ENCODE measurements around the gene EVC2. TPM values are rescaled to one million over a fixed set of nuclear protein-coding genes. Genes with fewer than 3 reads are reported as not detected.
A peak's percentile ranks its signal among the peaks of the same experiment; 100 is the strongest.

EVC2 gene
- total and polyA plus RNA-seq, 2 experiments from 2014 or later, result 4.3 to 8.1 TPM

DNA sequence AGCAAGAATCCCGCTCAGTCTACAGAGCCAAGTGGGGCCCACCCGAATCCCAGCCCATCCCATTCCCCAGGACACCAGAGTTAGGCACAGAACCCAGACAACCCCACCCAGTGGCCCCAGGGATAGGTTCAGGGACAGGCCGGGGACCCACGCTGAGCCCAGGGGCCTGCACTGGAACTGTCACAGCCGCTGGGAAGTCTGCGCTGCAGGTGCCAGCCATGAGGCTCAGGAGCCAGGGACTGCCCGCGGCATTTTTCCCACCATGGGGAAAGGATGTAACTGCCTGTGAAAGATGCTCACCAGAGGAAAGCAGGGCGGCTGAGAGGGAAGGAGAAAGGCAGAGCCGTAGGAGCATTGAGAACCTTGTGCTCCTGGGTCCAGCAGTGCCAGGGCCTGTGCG is 12.0 kb downstream of the EVC2 start:
- Histone ChIP-seq H3K79me2 (ENCODE audit: insufficient read depth) (no peaks in the 10 kb centered on the region; the same call in 1 of the 2 replicates), H3K9me2 (ENCODE audit: insufficient read depth) (no peaks in the 10 kb centered on the region), H3K4me3 (no peak overlapping the region), H3K9me3 (ENCODE audit: low read depth) (no peaks in the 10 kb centered on the region), H3K27me3 (replicated peaks; ENCODE audit: insufficient read depth) (no peaks in the 10 kb centered on the region), H3K36me3 (ENCODE audit: low read depth) (peaks cover 14% of the 10 kb centered on the region; the same call in 1 of the 2 replicates), H3K9ac (no peak overlapping the region), H3K27ac (no peak overlapping the region), H3F3A (ENCODE audit: insufficient read depth) (no peaks in the 10 kb centered on the region; the same call in 1 of the 2 replicates), H3K4me1 (ENCODE audit: insufficient read depth) (no peaks in the 10 kb centered on the region), H3K4me2 (ENCODE audit: unreplicated experiment) (no peak overlapping the region), H4K20me1 (ENCODE audit: insufficient read depth) (no peaks in the 10 kb centered on the region), H2AFZ (no peak overlapping the region)
- WGBS, 2 experiments (ENCODE audit: low coverage in 1 of 2, low lambda C conversion rate in 2 of 2, missing lambda C conversion rate in 2 of 2), result 96% methylated on average over 11 of the region's 11 CpGs
- no peak for DNase-seq
- TF ChIP-seq EZH2phosphoT487 (IDR thresholded peaks at IDR 0.05; ENCODE audit: insufficient read depth, low read depth) (no peak), EZH2 (IDR thresholded peaks at IDR 0.05; ENCODE audit: insufficient read depth, poor library complexity, severe bottlenecking) (no peak)
- in situ Hi-C loops (cut with MboI), result no loop called here

DNA sequence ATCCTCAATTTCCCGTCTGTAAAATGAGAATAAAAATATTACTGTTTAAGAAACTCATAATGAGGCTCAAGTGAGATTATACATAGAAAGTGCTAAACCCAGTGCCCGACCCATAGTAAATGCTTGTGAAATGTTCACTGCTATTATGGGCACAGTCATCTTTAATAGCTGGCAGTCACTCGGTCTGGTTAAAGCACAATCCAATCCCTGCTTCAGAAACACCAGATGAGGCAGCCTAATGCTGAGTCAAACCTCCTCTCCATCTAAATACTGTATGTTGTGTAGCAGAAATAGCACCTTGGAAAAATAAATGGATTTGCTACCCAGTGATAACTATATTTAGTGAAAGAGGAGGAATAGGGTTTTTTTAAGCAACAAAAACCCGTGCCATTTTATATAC is 14.5 kb downstream of the EVC2 start:
- Histone ChIP-seq H3K27ac (no peak overlapping the region), H3K4me1 (ENCODE audit: insufficient read depth) (no peaks in the 10 kb centered on the region), H3K9ac (no peak overlapping the region), H4K20me1 (ENCODE audit: insufficient read depth) (no peaks in the 10 kb centered on the region), H3K79me2 (ENCODE audit: insufficient read depth) (no peaks in the 10 kb centered on the region), H3K27me3 (replicated peaks; ENCODE audit: insufficient read depth) (no peaks in the 10 kb centered on the region), H3K9me2 (ENCODE audit: insufficient read depth) (no peaks in the 10 kb centered on the region), H3K4me2 (ENCODE audit: unreplicated experiment) (no peak overlapping the region), H3K4me3 (no peak overlapping the region), H3F3A (ENCODE audit: insufficient read depth) (no peaks in the 10 kb centered on the region; the same call in 1 of the 2 replicates), H3K36me3 (ENCODE audit: low read depth) (peaks cover 23% of the 10 kb centered on the region), H3K9me3 (ENCODE audit: low read depth) (no peaks in the 10 kb centered on the region), H2AFZ (no peak overlapping the region)
- in situ Hi-C loops (cut with MboI), result no loop called here
- WGBS, 2 experiments (ENCODE audit: low coverage in 1 of 2, low lambda C conversion rate in 2 of 2, missing lambda C conversion rate in 2 of 2), result 65% methylated on average over 4 of the region's 4 CpGs
- DNase-seq, result peak; percentile 56
- no peak for TF ChIP-seq EZH2 (IDR thresholded peaks at IDR 0.05; ENCODE audit: insufficient read depth, poor library complexity, severe bottlenecking)
- no peak for TF ChIP-seq EZH2phosphoT487 (IDR thresholded peaks at IDR 0.05; ENCODE audit: insufficient read depth, low read depth)

DNA sequence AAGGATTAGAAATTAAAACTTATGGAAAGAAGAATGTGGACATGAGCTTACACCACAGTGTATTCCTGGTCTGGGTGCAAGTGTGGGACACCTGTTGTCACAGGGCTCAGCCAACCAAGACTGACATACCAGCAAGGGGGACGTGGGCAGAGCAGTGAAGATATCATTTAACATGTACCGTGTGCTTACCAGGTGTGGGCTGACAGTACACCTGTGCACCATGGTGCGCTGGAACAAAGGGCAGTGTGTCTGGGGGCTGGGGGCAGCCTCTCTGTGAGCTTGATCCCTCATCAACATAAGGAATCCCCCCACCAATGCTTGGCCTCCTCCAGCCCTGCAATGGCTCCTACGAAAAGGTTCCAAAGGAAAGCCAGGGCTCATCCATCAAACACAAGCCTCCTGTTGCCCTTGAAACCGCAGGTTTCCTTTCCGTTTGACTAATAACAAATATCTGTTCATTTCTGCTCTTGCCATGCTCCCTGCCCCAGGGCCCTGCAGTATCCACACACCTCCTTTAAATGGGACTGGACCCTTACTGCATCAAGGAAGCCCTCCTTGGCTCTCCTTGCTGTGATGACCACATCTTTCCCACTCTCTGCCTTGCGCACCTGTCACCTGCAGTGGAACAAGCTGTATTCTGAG is 16.7 kb downstream of the EVC2 start:
- Histone ChIP-seq H3K9ac (no peak overlapping the region), H3K27me3 (replicated peaks; ENCODE audit: insufficient read depth) (no peaks in the 10 kb centered on the region), H3F3A (ENCODE audit: insufficient read depth) (no peaks in the 10 kb centered on the region; the same call in 1 of the 2 replicates), H3K27ac (no peak overlapping the region), H3K9me3 (ENCODE audit: low read depth) (no peaks in the 10 kb centered on the region), H2AFZ (no peak overlapping the region), H3K9me2 (ENCODE audit: insufficient read depth) (no peaks in the 10 kb centered on the region), H3K4me1 (ENCODE audit: insufficient read depth) (no peaks in the 10 kb centered on the region), H3K4me3 (no peak overlapping the region), H4K20me1 (ENCODE audit: insufficient read depth) (no peaks in the 10 kb centered on the region), H3K4me2 (ENCODE audit: unreplicated experiment) (no peak overlapping the region), H3K79me2 (ENCODE audit: insufficient read depth) (no peaks in the 10 kb centered on the region), H3K36me3 (ENCODE audit: low read depth) (peaks cover 23% of the 10 kb centered on the region)
- no peak for TF ChIP-seq EZH2 (IDR thresholded peaks at IDR 0.05; ENCODE audit: insufficient read depth, poor library complexity, severe bottlenecking)
- in situ Hi-C loops (cut with MboI), result no loop called here
- 81 to 90% methylated on average over 7 of the region's 7 CpGs for WGBS, 2 experiments (ENCODE audit: low coverage in 1 of 2, low lambda C conversion rate in 2 of 2, missing lambda C conversion rate in 2 of 2)
- DNase-seq, result no peak

DNA sequence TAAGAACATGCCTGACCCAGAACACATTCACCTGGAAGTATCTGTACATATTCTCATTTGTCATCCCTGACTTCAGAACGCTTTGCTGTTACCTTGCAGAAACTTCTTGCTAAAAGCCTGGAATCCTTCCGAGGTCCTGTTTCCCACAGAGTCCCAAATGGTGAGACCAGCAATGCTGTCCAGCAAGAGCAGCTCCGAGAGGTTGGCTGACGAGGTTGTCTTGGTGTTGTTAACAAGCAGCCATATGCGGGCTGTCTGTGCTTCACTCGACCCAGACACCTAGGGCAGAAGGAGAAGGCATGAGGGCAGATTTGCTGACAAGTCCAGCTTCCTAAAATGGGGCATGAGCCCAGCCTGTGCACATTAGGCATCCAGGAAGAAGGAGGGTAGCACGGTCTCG is 19.3 kb downstream of the EVC2 start:
- WGBS, 2 experiments (ENCODE audit: low coverage in 1 of 2, low lambda C conversion rate in 2 of 2, missing lambda C conversion rate in 2 of 2), result 91 to 94% methylated on average over 8 of the region's 8 CpGs
- Histone ChIP-seq H3K36me3 (ENCODE audit: low read depth) (peaks cover 36% of the 10 kb centered on the region), H3K9me2 (ENCODE audit: insufficient read depth) (no peaks in the 10 kb centered on the region), H3K27me3 (replicated peaks; ENCODE audit: insufficient read depth) (no peaks in the 10 kb centered on the region), H3K4me1 (ENCODE audit: insufficient read depth) (no peaks in the 10 kb centered on the region), H2AFZ (no peak overlapping the region), H3F3A (ENCODE audit: insufficient read depth) (no peaks in the 10 kb centered on the region; the same call in 1 of the 2 replicates), H3K4me2 (ENCODE audit: unreplicated experiment) (no peak overlapping the region), H3K4me3 (no peak overlapping the region), H3K9ac (no peak overlapping the region), H3K27ac (no peak overlapping the region), H3K9me3 (ENCODE audit: low read depth) (no peaks in the 10 kb centered on the region), H3K79me2 (ENCODE audit: insufficient read depth) (no peaks in the 10 kb centered on the region), H4K20me1 (ENCODE audit: insufficient read depth) (no peaks in the 10 kb centered on the region)
- no peak for DNase-seq
- in situ Hi-C loops (cut with MboI), result no loop called here
- TF ChIP-seq EZH2 (IDR thresholded peaks at IDR 0.05; ENCODE audit: insufficient read depth, poor library complexity, severe bottlenecking) (no peak), EZH2phosphoT487 (IDR thresholded peaks at IDR 0.05; ENCODE audit: insufficient read depth, low read depth) (no peak)

Measured in GM23248 (cell line).